Activated T-cell treated with anti-CD3 and anti-CD28 coated beads for 4 hours (primary cell): Measurements from ENCODE around the gene EBPL.
"Not testable (repeated sequence)": the region's sequence is repeated elsewhere in the genome, so short reads cannot be mapped to it uniquely, and the experiment has no call there.

Experiments
- DNase-seq: peaks from one replicate; pipeline ENCODE4 v3.0.0-alpha.2; 2020

Gene EBPL

DNA sequence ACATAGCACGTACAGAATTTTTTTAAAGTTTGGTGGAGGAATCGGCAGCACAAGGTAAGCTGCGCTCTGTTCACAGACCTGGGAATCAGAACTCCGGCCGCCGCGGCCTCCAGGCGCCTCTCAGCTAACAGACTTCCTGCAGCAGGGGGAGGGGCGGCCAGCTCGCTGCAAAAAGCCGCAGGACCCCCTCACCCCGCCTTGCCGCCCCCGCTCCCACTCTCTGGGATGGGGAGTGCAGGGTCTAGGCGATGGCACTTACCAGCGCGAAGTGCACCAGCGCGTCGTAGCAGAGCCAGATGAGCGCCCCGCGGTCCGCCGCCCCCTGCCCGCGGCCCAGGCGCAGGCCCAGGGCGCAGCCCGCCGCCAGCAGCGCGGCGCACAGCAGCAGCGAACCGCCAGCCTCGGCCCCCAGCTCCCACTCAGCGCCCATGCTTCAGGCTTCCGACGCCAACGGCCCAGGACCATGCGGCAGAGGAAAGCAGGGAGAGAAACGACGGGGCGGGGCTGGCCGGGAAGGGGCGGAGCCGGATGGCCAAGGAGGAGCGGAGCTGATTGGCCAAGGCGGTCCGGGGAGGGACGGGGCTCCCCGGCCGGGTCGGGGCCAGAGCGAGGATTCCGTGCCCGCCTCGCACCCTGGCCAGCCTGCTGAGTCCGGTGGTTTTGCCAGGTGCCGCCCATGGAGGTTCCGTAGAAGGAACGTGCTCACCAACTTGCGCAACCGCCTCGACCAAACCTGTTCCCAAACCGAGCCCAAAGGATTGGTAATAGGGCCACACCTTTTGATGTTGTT, at the start of gene EBPL:
Gene EBPL, minus strand, starts transcription at position 492 of the 790 bp plus-strand sequence. Its CDS starts 62 bp downstream, at position 430.
- peak; percentile 89 for DNase-seq

DNA sequence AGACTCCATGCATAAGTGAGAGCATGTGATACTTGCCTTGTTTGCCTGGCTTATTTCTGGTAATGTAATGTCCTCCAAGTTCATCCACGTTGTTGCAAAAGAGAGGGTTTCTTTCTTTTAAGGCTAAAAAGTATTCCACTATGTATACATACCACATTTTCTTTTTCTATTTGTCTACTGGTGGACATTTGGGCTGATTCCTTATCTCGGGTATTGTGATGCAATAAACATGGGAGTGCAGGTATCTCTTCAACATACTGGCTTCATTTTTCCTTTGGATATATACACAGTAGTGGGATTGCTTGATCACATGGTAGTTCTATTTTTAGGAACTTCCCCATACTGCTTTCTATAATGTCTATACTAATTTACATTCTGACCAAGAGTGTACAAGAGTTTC, 49.6 kb upstream of the EBPL start:
- DNase-seq = no peak

DNA sequence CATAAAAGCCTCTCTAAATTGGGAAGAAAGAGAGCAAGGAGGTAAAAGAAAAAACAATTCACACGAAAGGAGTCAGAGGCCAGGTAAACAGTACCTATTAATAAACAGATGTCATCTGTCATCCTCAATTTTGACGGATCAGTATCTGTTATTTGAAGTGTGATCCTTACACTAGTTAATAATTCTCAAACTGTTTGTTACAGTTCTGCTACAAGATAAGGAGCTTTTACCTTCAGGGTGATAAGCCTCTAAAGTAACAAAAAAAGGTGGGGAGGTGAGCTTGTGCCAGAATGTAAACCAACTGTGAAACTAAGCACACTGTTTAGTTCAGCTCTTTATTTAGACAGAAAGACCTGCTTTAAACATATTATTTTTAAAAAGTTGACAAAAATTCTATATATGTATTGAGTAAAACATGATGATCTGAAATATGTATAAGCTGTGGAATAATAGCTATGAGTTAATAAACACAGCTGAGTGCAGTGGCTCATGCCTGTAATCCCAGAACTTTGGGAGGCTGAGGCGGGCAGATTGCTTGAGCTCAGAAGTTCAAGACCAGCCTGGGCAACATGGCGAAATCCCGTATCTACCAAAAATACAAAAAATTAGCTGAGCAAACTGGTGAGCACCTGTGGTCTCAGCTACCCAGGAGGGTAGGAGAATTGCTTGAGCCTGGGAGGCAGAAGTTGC, 48.4 kb upstream of the EBPL start:
- no peak for DNase-seq

DNA sequence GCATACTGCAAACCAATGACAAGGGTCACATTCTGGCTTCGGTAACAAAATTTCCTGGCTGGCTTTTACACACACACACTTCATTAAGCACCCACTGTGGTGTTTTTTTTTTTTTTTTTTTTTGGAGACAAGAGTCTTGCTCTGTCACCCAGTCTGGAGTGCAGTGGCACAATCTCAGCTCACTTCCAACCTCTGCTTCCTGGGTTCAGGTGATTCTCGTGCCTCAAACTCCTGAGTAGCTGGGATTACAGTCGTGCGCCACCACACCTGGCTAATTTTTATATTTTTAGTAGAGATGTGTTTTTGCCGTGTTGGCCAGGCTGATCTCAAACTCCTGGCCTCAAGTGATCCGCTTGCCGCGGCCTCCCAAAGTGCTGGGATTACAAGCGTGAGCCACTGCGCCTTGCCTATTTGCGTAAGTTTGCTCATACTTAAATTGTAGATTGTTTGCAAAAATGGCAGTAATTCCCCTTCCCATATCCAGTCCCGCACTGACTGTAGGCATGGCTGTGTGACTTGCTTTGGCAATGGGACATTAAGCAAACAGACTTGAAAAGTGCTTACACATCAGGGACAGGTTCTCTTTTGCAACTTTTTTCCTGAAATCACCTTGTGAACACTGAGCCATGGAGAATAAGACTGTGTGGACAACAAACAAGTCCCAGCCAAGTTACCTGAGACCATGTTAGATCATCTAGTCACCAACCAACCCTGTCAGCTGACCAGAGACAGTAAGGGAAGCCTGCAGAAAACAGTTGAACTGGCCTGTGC, 42.1 kb upstream of the EBPL start:
- no peak for DNase-seq

DNA sequence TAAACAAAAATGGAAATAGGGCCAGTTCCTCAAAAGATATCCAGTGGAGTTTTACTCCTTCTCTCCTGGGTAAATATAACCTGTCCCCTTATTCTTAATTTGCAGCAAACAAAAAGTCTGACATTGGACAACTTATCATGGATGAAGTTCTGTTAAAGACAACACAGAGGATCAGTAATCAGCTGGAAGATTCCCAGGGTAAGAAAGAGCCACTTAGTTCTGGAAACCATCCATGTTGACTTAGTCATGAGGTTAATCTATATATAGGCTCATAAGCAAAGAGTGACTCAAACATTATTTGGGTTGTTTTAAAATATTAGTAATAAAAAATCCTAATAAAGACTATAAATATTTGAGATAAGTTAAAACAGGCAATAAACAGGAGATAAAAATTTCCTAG, 40.5 kb upstream of the EBPL start:
- DNase-seq = no peak

DNA sequence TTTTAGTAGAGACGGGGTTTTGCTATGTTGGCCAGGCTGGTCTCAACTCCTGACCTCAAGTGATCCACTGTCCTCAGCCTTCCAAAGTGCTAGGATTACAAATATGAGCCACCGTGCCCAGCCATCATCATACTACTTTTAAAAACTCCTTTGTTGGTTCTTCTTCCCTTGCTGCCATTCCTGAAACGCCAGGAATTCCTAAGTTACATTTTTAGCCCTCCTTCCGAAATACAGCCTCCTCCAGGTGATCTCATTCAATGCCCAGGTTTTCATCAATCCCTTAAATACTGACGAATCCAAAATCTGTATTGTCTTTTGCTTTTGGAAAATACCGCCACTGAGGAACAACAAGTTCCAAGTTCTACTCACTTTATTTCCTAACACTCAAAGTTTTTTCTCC, 25.3 kb upstream of the EBPL start:
- no peak for DNase-seq

DNA sequence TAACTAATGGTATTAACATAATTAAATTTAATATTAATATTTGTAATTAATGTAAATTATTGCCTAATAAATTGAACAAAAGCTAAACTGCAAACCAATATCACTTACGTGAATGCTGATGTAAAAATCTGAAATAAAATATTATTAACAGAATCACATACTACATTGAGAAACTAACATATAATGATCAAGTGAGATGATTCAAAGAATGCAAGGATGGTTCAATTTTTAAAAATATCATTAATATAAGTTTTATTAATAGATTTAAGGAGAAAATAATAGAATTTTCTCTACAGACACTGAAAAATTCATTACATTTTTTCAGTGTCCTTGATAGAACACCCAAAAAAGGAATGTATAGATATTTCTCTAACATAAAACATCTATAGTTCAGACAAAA, 23.5 kb upstream of the EBPL start:
- DNase-seq = no peak

DNA sequence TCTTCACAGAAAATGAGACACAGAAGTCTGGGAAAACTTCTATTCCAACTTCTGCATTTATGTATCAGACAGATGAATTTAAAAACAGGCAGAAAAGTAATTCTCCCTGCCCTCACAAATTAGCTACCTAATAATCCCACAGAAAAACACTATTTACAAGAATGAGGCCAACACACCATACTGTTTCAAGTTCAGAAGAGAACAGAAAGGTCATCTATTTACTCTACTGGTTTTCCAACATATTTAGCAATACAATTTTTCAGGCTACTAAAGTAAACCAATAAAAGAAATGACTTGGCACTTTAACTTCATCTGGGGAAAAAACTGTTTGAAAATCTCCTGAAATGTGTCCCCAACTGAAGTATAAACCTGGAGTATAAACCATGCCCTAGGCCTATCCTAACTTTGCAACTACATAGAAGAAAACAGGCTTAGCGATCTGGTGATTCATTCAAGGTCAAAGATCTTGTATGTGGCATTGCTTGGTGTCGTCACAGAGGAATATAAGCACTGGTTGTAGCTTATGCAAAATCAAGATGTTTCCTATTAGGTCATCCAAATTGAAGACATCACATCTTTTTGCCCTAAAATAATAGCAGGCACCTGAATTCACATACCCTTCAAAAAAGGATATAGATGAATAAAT, 20.1 kb upstream of the EBPL start:
- DNase-seq = no peak

DNA sequence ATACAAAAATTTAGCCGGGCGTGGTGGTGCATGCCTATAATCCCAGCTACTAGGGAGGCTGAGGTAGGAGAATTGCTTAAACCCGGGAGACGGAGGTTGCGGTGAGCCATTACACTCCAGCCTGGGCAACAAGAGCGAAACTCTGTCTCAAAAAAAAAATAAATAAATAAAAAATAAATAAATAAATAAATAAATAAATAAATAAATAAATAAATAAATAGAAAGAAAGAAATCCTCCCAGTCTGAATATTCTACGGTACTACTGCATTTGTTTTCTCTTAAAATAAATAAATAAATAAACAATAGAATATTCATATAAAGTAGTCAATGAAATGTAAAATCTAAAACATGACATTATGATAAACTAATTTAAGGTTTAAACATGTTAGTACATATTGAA, 13.0 kb upstream of the EBPL start:
- DNase-seq = not testable (repeated sequence)

DNA sequence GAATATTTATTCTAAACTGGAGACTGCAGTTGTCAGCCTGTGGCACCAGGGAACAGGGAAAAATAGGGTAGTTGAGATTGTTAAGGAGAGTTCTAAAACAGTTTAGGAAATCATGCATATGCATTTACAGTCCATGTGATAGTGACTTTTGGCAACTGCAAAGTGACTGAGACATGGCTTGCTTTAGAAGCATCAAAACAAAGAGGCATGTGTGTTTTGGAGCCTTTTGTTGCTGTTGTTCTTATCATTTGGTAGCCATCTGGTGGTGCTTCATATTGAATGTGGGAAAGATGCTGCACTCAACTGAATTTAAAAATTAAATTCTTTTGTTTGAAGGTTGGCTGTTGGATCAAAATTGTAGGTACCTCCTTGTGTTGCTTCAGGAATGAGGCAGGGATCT, 10.2 kb upstream of the EBPL start:
- no peak for DNase-seq

DNA sequence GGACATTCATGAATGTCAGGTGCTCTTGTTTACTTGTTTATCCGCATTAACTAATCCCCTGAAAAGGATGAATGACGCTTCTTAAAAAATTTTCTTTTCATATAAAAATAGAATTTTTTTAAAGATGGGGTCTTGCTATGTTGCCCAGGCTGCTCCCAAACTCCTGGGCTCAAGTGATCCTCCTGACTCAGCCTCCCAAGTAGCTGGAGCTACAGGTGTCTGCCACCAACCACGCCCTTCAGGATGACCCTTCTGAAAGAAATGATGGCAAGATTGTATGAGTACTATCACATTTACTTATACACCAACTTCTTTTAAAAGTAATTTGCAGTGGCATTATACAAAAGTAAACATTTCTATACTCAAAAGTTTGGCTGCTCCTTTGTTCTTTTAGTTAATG, 6.2 kb upstream of the EBPL start:
- no peak for DNase-seq

DNA sequence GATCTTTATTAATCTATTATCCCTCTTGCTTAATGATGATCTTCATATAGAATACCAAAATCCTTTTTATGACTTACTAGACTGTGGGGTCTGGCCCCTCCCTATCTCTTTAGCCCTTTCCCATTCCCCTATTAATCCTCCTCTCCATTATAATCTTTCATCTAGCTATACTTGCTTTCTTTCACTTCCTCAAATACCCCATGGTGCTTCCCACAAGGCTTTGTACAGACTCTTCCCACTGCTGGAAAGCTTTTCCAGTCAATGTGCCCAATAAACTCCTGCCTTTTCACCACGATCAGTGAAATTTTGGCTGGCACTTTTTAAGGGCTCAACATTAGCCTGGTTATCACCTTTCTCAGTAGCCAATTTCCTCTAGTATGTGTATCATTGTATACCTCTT, 3.2 kb upstream of the EBPL start:
- DNase-seq = no peak

DNA sequence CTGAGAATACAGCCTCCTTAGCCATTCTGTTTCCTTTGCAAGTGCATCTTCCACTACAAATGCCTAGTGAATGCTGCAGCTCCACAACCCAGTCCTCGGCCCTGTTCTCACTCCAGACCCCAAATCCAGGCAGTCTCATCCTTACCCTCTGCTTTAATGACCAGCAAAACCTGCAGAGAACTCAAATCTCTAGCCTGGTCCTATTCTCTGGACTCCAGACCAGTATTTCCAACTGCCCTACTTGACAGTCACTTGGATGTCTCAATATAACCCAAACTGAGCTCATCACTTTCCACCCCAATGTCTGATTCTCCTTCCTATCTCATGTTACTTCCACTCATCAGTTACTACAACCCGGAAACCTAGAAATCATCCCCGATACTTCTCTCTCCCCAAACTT, 2.6 kb upstream of the EBPL start:
- no peak for DNase-seq

DNA sequence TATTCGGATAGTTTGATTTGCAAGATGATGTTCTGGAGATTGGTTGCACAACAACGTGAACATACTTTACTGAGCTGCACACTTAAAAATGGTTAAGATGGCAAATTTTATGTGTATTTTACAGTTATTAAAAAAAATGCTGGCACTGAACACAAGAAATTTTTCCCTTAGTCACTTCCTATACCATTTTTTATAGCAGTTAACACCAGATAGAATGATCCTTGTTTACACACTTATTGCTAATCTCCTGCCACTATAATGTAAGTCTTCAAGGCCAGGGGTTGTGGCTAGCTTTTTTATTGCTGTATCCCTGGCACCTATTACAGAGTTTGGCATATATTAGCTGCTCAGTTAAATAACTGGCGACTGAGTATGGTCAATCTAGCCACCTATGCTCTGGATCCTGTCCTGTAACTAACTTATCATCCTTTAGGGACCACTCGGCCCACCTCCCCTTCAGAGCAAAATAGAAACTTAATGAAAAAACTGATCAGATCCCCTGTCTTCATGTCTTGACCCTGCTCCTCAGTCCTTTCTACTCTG, 2.0 kb upstream of the EBPL start:
- no peak for DNase-seq

DNA sequence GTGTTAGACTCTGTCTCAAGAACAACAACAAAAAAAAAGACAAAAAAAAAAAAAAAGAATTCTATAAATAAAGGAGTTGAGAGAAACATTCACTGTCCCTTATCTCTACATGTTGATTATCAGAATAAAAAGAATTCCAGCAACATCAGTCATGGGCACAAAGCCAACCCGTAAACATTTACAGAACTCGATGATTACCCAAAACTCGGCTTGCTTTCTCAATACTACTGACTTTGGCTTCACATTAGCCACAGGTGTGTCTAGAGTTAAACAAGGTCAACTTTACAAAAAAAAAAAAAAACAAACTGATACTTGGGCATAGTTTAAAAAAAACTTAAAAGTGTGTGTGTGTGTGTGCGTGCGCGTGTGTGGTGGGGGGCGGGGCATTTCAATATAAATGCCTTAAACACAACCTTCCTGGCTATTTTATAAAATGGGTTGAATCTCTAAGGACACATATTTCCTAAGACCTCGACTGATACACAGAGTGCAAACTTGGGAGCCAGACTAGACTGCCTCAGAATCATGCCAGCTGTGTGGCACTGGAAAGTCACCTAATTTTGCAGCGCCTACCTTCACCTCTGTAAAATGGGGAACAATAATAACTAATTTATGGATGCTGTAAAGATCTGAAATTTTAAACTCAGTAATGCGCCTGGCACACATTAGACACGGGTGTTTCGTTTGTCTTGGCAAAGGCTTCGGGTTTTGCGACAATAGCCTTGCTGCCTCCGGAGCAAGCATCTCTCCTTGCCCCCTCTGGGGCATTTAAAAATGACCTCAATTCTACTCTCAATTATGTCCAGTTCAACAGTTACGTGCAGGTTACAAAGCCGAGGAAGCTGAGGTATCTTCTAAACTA, 922 bp downstream of the EBPL start:
- DNase-seq = no peak

DNA sequence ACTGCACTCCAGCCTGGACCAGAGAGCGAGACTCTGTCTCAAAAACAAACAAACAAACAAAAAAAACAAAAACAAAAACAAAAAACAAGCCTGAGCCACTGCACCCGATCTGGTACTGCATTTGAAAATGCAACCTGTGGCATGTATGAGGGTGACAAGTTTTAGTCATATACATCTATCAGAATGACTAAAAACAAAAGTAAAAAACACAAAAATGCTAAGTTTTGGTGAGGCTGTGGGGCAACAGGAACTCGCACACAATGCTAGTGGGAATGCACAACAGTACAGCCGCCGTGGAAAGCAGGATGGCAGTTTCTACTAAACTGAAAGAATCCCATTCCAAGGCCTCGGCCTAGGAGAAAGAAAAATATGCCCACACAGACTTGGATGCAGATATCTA, 7.8 kb downstream of the EBPL start:
- no peak for DNase-seq

DNA sequence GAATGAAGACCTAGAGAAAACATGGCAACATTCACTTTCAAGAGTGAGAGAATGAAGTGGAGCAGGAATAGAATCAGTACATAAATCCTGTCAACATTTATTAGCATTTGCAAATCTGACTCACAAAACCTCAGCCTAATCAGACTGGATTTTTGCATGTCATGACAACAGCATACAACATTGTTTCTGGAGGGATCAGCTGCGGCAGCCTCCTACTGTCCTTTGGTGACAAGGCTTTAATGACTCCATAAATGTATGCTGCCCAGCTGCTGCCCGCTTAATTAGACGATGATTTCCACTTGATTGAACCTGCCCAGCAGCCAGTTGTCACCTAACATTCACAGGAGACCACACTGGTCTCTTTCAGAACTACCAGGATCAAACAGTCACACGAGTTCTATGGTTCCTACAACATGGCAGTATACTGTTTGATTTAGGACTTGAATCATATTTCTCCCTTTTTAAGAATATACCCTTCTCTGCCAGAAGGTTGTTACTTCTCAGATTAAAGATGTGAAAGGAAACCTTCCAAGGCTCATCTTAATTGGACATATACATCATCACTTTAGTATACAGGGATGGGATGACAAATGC, 9.3 kb downstream of the EBPL start:
- no peak for DNase-seq

DNA sequence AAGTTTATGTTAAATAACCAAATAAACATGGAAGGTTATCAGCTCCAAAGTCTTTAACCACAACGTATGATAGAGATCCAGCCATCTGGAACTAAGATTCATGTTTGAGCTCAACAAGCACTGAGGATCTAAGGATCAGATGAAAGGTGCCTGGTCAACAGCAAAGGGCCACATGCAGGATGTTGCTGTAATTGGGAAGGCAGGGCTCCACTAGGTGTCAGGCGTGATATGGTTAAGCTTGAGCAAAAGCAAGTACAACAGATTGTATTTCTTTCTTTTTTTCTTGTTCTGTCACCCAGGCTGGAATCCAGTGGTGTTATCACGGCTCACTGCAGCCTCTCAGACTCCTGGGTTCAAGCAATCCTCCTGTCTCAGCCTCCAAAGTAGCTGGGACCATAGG, 12.0 kb downstream of the EBPL start:
- DNase-seq = no peak

DNA sequence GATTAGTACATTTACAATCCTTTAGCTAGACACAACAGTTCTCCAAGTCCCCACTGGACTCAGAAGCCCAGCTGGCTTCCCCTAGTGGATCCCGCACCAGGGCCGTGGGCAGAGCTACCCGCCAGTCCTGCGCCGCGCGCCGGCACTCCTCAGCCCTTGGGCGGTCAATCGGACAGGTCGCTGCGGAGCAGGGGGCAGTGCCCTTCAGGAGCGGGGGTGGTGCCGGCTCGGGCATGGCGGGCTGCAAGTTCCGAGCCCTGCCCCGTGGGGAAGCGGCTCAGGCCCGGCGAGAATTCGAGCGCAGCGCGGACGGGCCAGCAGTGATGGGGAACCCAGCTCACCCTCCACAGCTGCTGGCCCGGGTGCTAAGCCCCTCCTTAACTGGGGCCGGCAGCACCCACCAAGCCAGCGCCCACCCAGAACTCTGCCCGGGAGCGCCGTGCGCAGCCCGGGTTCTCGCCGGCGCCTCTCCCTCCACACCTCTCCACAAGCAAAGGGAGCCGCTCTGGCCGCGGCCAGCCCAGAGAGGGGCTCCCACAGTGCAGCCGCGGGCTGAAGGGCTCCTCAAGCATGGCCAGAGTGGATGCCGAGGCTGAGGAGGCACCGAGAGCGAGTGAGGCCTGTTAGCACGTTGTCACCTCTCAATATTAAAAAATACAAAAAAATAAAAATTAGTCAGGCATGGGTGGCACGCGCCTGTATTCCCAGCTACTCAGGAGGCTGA, 12.9 kb downstream of the EBPL start:
- no peak for DNase-seq

DNA sequence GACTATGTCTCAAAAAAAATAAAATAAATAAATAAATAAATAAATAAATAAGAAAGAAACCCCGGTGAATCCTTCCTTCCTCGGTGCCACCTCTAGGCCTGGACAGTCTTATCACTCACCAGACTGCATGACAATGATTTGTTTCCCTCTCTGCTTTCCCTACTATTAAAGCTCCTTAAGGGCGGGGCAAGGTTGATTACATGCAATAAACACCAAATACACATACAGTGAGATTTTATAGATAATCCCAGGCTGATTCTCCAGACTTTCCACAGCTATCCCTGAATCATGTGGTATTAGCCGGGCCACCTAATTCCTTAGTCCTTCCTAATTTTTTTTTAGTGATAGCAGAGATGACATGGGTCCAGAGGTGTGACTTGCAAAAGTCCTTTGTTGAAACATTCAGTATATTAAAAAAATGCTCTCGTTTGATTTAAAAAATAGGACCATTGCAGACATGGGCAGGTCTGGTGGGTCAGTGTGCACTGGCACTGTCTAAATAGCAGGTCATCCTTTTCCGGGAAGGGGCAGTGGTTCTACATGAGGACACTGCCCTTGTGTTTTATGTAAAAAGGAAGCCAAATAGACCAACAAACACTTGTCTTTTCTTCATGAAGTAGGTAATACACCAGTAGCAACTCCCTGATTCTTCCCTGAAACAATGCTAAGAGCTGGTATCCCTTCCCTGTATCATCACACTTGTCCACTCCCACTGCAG, 14.5 kb downstream of the EBPL start:
- DNase-seq = no peak
